HG02840 (cell line): ENCODE results near the gene LRRN3.

Experiments used
- ATAC-seq: cut with Tn5 transposase; IDR thresholded peaks from one replicate; pipeline ENCODE4 v1.9.1; 2021; ENCODE audit warnings: mild to moderate bottlenecking, moderate library complexity, moderate number of reproducible peaks; ENCODE audit not compliant: unreplicated experiment, low FRiP score

Gene LRRN3

GRCh38 chr7:111076205-111076604 lies 14.7 kb upstream of the LRRN3 start:
- ATAC-seq: no peak

GRCh38 chr7:111077001-111077400 lies 13.9 kb upstream of the LRRN3 start:
- no peak for ATAC-seq

- no peak for ATAC-seq
Observed at GRCh38 chr7:111080495-111081105, 10.3 kb upstream of the LRRN3 start.

GRCh38 chr7:111081546-111082267 lies 9.2 kb upstream of the LRRN3 start:
- no peak for ATAC-seq

- ATAC-seq: no peak
Observed at GRCh38 chr7:111082351-111082750, 8.6 kb upstream of the LRRN3 start.

- ATAC-seq: peak; percentile 99
Observed at GRCh38 chr7:111083413-111083812, 7.5 kb upstream of the LRRN3 start.

- no peak for ATAC-seq
Observed at GRCh38 chr7:111085356-111085755, 5.6 kb upstream of the LRRN3 start.

- no peak for ATAC-seq
Observed at GRCh38 chr7:111086532-111086931, 4.4 kb upstream of the LRRN3 start.

GRCh38 chr7:111088328-111088727 lies 2.6 kb upstream of the LRRN3 start:
- no peak for ATAC-seq

- no peak for ATAC-seq
Observed at GRCh38 chr7:111089822-111090426, 1.0 kb upstream of the LRRN3 start.

- ATAC-seq: no peak
Observed at GRCh38 chr7:111091593-111092358, 849 bp downstream of the LRRN3 start.

- ATAC-seq: peak; percentile 41
Observed at GRCh38 chr7:111092406-111093236, 1.7 kb downstream of the LRRN3 start.

GRCh38 chr7:111093496-111093895 lies 2.6 kb downstream of the LRRN3 start:
- ATAC-seq: no peak

GRCh38 chr7:111094419-111094818 lies 3.5 kb downstream of the LRRN3 start:
- ATAC-seq: no peak

GRCh38 chr7:111096997-111097396 lies 6.1 kb downstream of the LRRN3 start:
- no peak for ATAC-seq

- peak; percentile 88 for ATAC-seq
Observed at GRCh38 chr7:111098011-111098925, 7.3 kb downstream of the LRRN3 start.

GRCh38 chr7:111098926-111099250 lies 8.0 kb downstream of the LRRN3 start:
- peak; percentile 10 for ATAC-seq

- ATAC-seq: no peak
Observed at GRCh38 chr7:111101856-111102646, 11.1 kb downstream of the LRRN3 start.

- ATAC-seq: no peak
Observed at GRCh38 chr7:111103136-111103535, 12.2 kb downstream of the LRRN3 start.
